ENCODE results near the gene TVP23B. TPM values are rescaled to one million over a fixed set of nuclear protein-coding genes. Genes with fewer than 3 reads are reported as not detected.
"Not testable (repeated sequence)": the region's sequence is repeated elsewhere in the genome, so short reads cannot be mapped to it uniquely, and the experiment has no call there.

Gene TVP23B
- polyA plus RNA-seq, 3 donors = 7.3 to 20.2 (median 17.2) TPM

- H3K9me3 Mint-ChIP-seq; H3K36me3 ChIP-seq (replicated peaks in 1 of 2; ENCODE audit: control insufficient read depth in 1 of 2, insufficient read depth in 2 of 2, low read length in 2 of 2); H3K79me2 ChIP-seq (ENCODE audit: insufficient read depth, low read length); H3K4me3 Mint-ChIP-seq; intact Hi-C loops (cut with micrococcal nuclease); H3K36me3 Mint-ChIP-seq; DNase-seq; H2AFZ ChIP-seq (ENCODE audit: insufficient read depth, low read depth, low read length, poor library complexity, severe bottlenecking); H3K27ac ChIP-seq (ENCODE audit: low read depth in 1 of 2, low read length in 2 of 2); H3K9me3 ChIP-seq (replicated peaks in 1 of 2; ENCODE audit: control insufficient read depth in 1 of 2, insufficient read depth in 1 of 2, low read length in 2 of 2); H3K27me3 Mint-ChIP-seq (ENCODE audit: low read depth in 3 of 3); H3K9ac ChIP-seq (ENCODE audit: insufficient read depth, low read length, poor library complexity, severe bottlenecking); H4K20me1 ChIP-seq (ENCODE audit: insufficient read depth, low read length); H3K27ac Mint-ChIP-seq; H3K4me1 ChIP-seq (ENCODE audit: control insufficient read depth in 1 of 2, insufficient read depth in 2 of 2, low read length in 2 of 2); H3K4me3 ChIP-seq (replicated peaks in 1 of 3; ENCODE audit: low read depth in 2 of 3, low read length in 3 of 3); H3K27me3 ChIP-seq (ENCODE audit: control insufficient read depth in 2 of 2, insufficient read depth in 2 of 2, low read length in 2 of 2); H3K4me2 ChIP-seq (replicated peaks; ENCODE audit: extremely low read depth, low read length, poor library complexity, severe bottlenecking); H3K4me1 Mint-ChIP-seq: not testable (repeated sequence)
- WGBS (ENCODE audit: insufficient coverage) = no CpG with 5 or more reads among the region's 6 CpGs
These were observed 33.5 kb upstream of the TVP23B start for GRCh38 chr17:18747501-18747900.

DNA sequence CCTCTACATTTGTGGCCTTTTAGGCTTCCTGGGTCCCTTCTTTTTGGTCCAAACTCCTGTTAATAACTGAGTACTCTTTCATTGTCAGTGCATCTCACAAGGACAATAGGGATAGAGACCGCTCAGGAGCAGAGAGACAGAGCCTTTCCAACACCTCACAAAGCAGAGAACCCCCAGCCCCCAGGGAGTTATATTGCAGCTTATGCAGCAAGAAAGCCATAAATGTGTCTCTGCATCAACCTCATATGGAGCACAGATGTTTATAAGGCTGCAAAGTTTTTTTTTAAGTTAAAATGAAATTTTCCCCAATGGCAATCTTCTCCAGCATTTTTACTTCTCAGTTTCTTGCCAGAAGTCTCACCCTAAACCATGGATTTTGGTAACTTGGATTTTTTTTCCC lies 30.7 kb upstream of the TVP23B start:
- H4K20me1 ChIP-seq (ENCODE audit: insufficient read depth, low read length); H3K4me3 Mint-ChIP-seq; H3K27ac Mint-ChIP-seq; H3K36me3 ChIP-seq (replicated peaks in 1 of 2; ENCODE audit: control insufficient read depth in 1 of 2, insufficient read depth in 2 of 2, low read length in 2 of 2); H3K27ac ChIP-seq (ENCODE audit: low read depth in 1 of 2, low read length in 2 of 2); H3K4me1 ChIP-seq (ENCODE audit: control insufficient read depth in 1 of 2, insufficient read depth in 2 of 2, low read length in 2 of 2); H3K4me2 ChIP-seq (replicated peaks; ENCODE audit: extremely low read depth, low read length, poor library complexity, severe bottlenecking); H3K9me3 ChIP-seq (replicated peaks in 1 of 2; ENCODE audit: control insufficient read depth in 1 of 2, insufficient read depth in 1 of 2, low read length in 2 of 2); H3K4me1 Mint-ChIP-seq; DNase-seq; H3K9ac ChIP-seq (ENCODE audit: insufficient read depth, low read length, poor library complexity, severe bottlenecking); H3K79me2 ChIP-seq (ENCODE audit: insufficient read depth, low read length); H3K36me3 Mint-ChIP-seq; H3K9me3 Mint-ChIP-seq; H2AFZ ChIP-seq (ENCODE audit: insufficient read depth, low read depth, low read length, poor library complexity, severe bottlenecking); H3K4me3 ChIP-seq (replicated peaks in 1 of 3; ENCODE audit: low read depth in 2 of 3, low read length in 3 of 3); H3K27me3 ChIP-seq (ENCODE audit: control insufficient read depth in 2 of 2, insufficient read depth in 2 of 2, low read length in 2 of 2); H3K27me3 Mint-ChIP-seq (ENCODE audit: low read depth in 3 of 3); intact Hi-C loops (cut with micrococcal nuclease): not testable (repeated sequence)
- WGBS (ENCODE audit: insufficient coverage) = no CpG with 5 or more reads among the region's 1 CpG

DNA sequence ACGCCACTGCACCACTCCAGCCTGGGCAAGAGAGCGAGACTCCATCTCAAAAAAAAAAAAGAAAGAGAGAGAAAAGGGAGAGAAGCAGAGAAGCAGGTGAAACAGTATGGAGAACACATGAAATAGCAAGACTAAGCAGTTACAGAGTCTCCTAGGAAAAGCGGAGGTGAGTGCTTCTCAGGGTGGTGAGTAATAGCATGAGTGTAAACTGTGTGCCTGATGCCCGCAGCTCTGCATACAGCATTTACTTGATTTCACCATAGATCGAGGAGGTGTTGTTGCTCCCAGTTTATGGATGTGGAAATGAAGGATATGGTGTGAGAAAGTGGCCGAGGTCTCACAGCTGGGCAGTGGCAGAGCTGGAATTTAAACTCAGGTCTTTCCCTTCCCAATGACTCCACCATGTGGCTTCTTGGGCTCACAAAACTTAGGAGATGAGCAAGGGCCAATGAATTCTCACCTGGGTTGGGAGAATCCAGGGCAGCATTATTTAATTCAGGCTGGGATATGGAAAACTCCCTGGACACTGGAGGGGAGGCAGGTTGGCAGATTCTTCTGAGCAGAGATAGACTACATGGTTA lies 27.1 kb upstream of the TVP23B start:
- H3K79me2 ChIP-seq (ENCODE audit: insufficient read depth, low read length); DNase-seq; H3K36me3 ChIP-seq (replicated peaks in 1 of 2; ENCODE audit: control insufficient read depth in 1 of 2, insufficient read depth in 2 of 2, low read length in 2 of 2); H4K20me1 ChIP-seq (ENCODE audit: insufficient read depth, low read length); H3K27me3 ChIP-seq (ENCODE audit: control insufficient read depth in 2 of 2, insufficient read depth in 2 of 2, low read length in 2 of 2); H2AFZ ChIP-seq (ENCODE audit: insufficient read depth, low read depth, low read length, poor library complexity, severe bottlenecking); H3K4me3 ChIP-seq (replicated peaks in 1 of 3; ENCODE audit: low read depth in 2 of 3, low read length in 3 of 3); H3K9me3 Mint-ChIP-seq; H3K27me3 Mint-ChIP-seq (ENCODE audit: low read depth in 3 of 3); intact Hi-C loops (cut with micrococcal nuclease); H3K9me3 ChIP-seq (replicated peaks in 1 of 2; ENCODE audit: control insufficient read depth in 1 of 2, insufficient read depth in 1 of 2, low read length in 2 of 2); H3K4me2 ChIP-seq (replicated peaks; ENCODE audit: extremely low read depth, low read length, poor library complexity, severe bottlenecking); H3K36me3 Mint-ChIP-seq; H3K4me1 Mint-ChIP-seq; H3K4me3 Mint-ChIP-seq; H3K9ac ChIP-seq (ENCODE audit: insufficient read depth, low read length, poor library complexity, severe bottlenecking); H3K4me1 ChIP-seq (ENCODE audit: control insufficient read depth in 1 of 2, insufficient read depth in 2 of 2, low read length in 2 of 2); H3K27ac Mint-ChIP-seq; H3K27ac ChIP-seq (ENCODE audit: low read depth in 1 of 2, low read length in 2 of 2): not testable (repeated sequence)
- WGBS (ENCODE audit: insufficient coverage) = 80% methylated on average over 2 of the region's 6 CpGs

- H3K27me3 Mint-ChIP-seq (ENCODE audit: low read depth in 3 of 3); H3K4me3 Mint-ChIP-seq; H4K20me1 ChIP-seq (ENCODE audit: insufficient read depth, low read length); H3K27ac Mint-ChIP-seq; DNase-seq; H3K9me3 ChIP-seq (replicated peaks in 1 of 2; ENCODE audit: control insufficient read depth in 1 of 2, insufficient read depth in 1 of 2, low read length in 2 of 2); H3K9me3 Mint-ChIP-seq; H3K27ac ChIP-seq (ENCODE audit: low read depth in 1 of 2, low read length in 2 of 2); H3K9ac ChIP-seq (ENCODE audit: insufficient read depth, low read length, poor library complexity, severe bottlenecking); H3K4me2 ChIP-seq (replicated peaks; ENCODE audit: extremely low read depth, low read length, poor library complexity, severe bottlenecking); H3K79me2 ChIP-seq (ENCODE audit: insufficient read depth, low read length); H3K4me3 ChIP-seq (replicated peaks in 1 of 3; ENCODE audit: low read depth in 2 of 3, low read length in 3 of 3); H3K27me3 ChIP-seq (ENCODE audit: control insufficient read depth in 2 of 2, insufficient read depth in 2 of 2, low read length in 2 of 2); H3K4me1 Mint-ChIP-seq; H3K36me3 ChIP-seq (replicated peaks in 1 of 2; ENCODE audit: control insufficient read depth in 1 of 2, insufficient read depth in 2 of 2, low read length in 2 of 2); H3K4me1 ChIP-seq (ENCODE audit: control insufficient read depth in 1 of 2, insufficient read depth in 2 of 2, low read length in 2 of 2); intact Hi-C loops (cut with micrococcal nuclease); H2AFZ ChIP-seq (ENCODE audit: insufficient read depth, low read depth, low read length, poor library complexity, severe bottlenecking); H3K36me3 Mint-ChIP-seq: not testable (repeated sequence)
- WGBS (ENCODE audit: insufficient coverage) = no CpG with 5 or more reads among the region's 4 CpGs
These were observed 25.0 kb upstream of the TVP23B start for GRCh38 chr17:18755969-18756368.
